Natural killer cell (primary cell): ENCODE data around the gene ARAP1. TPM values are rescaled to one million over a fixed set of nuclear protein-coding genes. Genes with fewer than 3 reads are reported as not detected.

Source experiments
- ATAC-seq, 3 donors: fragments of 150-1000 bp in 2 of 3; fragments of 200-7000 bp in 1 of 3; cut with Tn5 transposase; 1 replicate in 1 of 3; 2 replicates in 2 of 3; pipeline ENCODE4 v1.10.0; 2021; ENCODE audit warnings: mild to moderate bottlenecking in 2 of 3, moderate library complexity in 2 of 3
- DNase-seq, 2 donors: peaks; one replicate each; pipeline versions ENCODE4 v3.0.0 to v3.0.0-alpha.2; 2013 to 2021; ENCODE audit warnings: mixed read lengths in 1 of 2
- H3K27ac ChIP-seq: one replicate; pipeline ENCODE4 v1.5.1; 2013; ENCODE audit warnings: mild to moderate bottlenecking, low read length
- H3K27me3 ChIP-seq: one replicate; pipeline ENCODE4 v1.6.1; 2013; ENCODE audit warnings: low read length; ENCODE audit not compliant: control insufficient read depth, insufficient read depth
- H3K36me3 ChIP-seq: one replicate; pipeline ENCODE4 v1.6.1; 2013; ENCODE audit warnings: low read length; ENCODE audit not compliant: control insufficient read depth, insufficient read depth
- H3K4me1 ChIP-seq: one replicate; pipeline ENCODE4 v1.6.1; 2013; ENCODE audit warnings: low read length; ENCODE audit not compliant: control insufficient read depth, insufficient read depth
- H3K4me3 ChIP-seq: one replicate; pipeline ENCODE4 v1.5.1; 2013; ENCODE audit warnings: low read length
- H3K9me3 ChIP-seq: one replicate; pipeline ENCODE4 v1.6.1; 2013; ENCODE audit warnings: low read length; ENCODE audit not compliant: control insufficient read depth, insufficient read depth
- H3K27ac Mint-ChIP-seq, 2 donors: one replicate each; pipeline ENCODE4 v1.8.0; 2022; ENCODE audit warnings: mild to moderate bottlenecking in 2 of 2, mixed read lengths in 2 of 2, moderate library complexity in 1 of 2
- H3K27me3 Mint-ChIP-seq, 2 donors: one replicate each; pipeline ENCODE4 v1.8.0; 2022; ENCODE audit warnings: low read depth in 2 of 2, mixed read lengths in 2 of 2
- H3K36me3 Mint-ChIP-seq: one replicate; pipeline ENCODE4 v1.8.0; 2022; ENCODE audit warnings: mixed read lengths
- H3K4me1 Mint-ChIP-seq, 2 donors: one replicate each; pipeline ENCODE4 v1.8.0; 2022; ENCODE audit warnings: mixed read lengths in 2 of 2
- H3K4me3 Mint-ChIP-seq: one replicate; pipeline ENCODE4 v1.8.0; 2022; ENCODE audit warnings: mild to moderate bottlenecking, moderate library complexity, mixed read lengths
- H3K9me3 Mint-ChIP-seq, 2 donors: one replicate each; pipeline ENCODE4 v1.8.0; 2022; ENCODE audit warnings: mixed read lengths in 2 of 2
- WGBS: methylation state at CpG from one replicate; pipeline ENCODE4 v1.1.7; 2013; ENCODE audit warnings: missing lambda C conversion rate; ENCODE audit not compliant: insufficient coverage; 5-methylcytosine and 5-hydroxymethylcytosine counted together
- intact Hi-C: fragments of 100-400 bp; cut with micrococcal nuclease; formaldehyde crosslinking; loops from one replicate; pipeline ENCODE4 v1.14.2; 2022
- total RNA-seq, 4 donors: library from RNA; stranded (reverse); fragments of 120-200 nt in 1 of 4; gene quantifications; one replicate each; pipeline versions ENCODE4 v1.2.3 to v1.2.4, GENCODE V29; 2013 to 2022
- TF ChIP-seq, protein P1 (sequence below): fragments of 200-600 bp; IDR thresholded peaks from one replicate; pipeline ENCODE4 v1.8.0; 2022; ENCODE audit warnings: antibody characterized with exemption

ARAP1 gene
- total RNA-seq, 3 donors from 2014 or later (not counting 1 experiment from before 2014, with no cell fraction given) = 293 to 327 (median 296) TPM

DNA sequence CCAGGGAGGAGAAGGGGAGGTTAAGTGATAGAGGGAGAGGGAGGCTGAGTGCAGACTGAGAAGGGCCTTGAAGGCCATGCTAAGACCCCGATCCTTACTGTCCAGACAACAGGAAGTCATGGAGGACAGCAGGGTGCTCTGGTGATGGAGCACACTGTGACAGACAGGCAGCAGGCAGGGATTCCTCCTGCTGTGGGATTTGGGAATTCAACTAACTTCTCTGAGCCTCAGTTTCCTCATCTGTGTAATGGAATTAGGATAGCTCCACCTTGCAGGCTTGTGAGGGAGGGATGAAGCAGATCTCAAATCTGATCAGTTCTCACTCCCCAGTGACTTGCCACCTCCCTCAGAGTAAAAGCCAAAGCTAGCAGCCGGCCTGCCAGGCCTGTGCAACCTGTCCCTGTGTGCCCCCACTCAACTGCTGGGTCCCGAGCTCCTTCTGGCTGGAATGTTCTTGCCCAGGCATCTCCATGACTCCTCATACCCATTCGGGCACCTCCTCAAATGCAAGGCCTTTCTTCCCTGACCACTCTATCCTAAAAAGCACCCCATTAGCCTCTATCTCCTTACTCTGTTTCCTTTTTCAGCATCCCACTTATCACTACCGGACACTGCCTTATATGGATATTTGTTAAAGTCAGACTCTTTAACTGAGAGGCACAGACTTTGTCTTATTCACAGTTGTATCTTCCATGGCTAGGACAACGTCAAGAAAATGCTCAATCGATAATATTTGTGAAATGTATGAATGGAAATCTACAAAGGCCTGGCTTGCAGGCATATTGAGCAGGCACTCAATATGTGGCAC is 9.5 kb downstream of the ARAP1 start:
- no peaks in the 10 kb centered on the region for H3K36me3 Mint-ChIP-seq
- H3K27me3 Mint-ChIP-seq = no peaks in the 10 kb centered on the region
- peak overlapping the region; percentile 97 for H3K27ac ChIP-seq
- H3K4me1 ChIP-seq = peaks cover 97% of the 10 kb centered on the region
- TF ChIP-seq, protein P1, sequence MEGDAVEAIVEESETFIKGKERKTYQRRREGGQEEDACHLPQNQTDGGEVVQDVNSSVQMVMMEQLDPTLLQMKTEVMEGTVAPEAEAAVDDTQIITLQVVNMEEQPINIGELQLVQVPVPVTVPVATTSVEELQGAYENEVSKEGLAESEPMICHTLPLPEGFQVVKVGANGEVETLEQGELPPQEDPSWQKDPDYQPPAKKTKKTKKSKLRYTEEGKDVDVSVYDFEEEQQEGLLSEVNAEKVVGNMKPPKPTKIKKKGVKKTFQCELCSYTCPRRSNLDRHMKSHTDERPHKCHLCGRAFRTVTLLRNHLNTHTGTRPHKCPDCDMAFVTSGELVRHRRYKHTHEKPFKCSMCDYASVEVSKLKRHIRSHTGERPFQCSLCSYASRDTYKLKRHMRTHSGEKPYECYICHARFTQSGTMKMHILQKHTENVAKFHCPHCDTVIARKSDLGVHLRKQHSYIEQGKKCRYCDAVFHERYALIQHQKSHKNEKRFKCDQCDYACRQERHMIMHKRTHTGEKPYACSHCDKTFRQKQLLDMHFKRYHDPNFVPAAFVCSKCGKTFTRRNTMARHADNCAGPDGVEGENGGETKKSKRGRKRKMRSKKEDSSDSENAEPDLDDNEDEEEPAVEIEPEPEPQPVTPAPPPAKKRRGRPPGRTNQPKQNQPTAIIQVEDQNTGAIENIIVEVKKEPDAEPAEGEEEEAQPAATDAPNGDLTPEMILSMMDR = no peak
- no peak overlapping the region for H3K4me3 ChIP-seq
- peaks cover 6% of the 10 kb centered on the region for H3K36me3 ChIP-seq
- H3K4me1 Mint-ChIP-seq = peaks cover 75 to 84% of the 10 kb centered on the region in 2 donors
- no peaks in the 10 kb centered on the region for H3K9me3 ChIP-seq
- H3K9me3 Mint-ChIP-seq = no peaks in the 10 kb centered on the region
- intact Hi-C loops = no loop called here
- no peak for DNase-seq
- H3K27me3 ChIP-seq = no peaks in the 10 kb centered on the region
- ATAC-seq = no peak
- 78% methylated on average over 7 of the region's 7 CpGs for WGBS
- peak overlapping the region; percentile 87 for H3K4me3 Mint-ChIP-seq
- peak overlapping the region; percentile 97 to 100 for H3K27ac Mint-ChIP-seq

DNA sequence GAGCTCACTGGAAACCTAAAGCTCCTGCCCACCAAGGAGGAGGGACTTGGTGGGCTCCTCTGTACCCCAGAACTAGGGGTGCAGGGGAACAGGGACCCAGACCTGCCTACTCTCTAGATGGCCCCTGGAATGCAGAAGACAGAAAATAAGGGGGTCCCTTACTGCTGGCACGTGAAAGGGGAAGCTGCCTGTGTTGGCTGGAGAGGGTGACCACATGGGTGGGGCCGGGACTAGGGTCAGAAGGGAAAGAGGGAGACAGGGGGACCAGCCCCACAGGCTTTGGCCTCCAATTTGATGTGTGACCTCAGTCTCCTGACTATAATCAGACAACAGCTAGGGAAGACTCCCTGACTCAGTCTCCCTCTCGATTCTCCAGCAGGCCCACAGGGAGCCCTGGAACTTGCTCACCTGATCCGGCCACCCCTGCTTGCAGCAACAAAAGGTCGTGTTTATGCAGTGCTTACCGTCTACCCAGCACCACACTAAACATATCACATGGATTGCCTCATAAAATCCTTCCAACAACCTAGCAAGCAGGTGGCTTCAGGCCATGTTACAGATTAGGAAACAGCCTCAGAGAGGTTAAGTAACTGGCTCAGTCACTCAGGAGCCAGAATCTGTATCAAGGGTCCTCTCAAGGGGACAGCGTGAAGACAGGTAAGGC is 10.2 kb downstream of the ARAP1 start:
- H3K4me1 Mint-ChIP-seq = peaks cover 76 to 85% of the 10 kb centered on the region in 2 donors
- Histone ChIP-seq H3K9me3 (no peaks in the 10 kb centered on the region), H3K4me1 (peaks cover 97% of the 10 kb centered on the region), H3K27ac (peak overlapping the region; percentile 97), H3K4me3 (no peak overlapping the region), H3K27me3 (no peaks in the 10 kb centered on the region), H3K36me3 (peaks cover 6% of the 10 kb centered on the region)
- H3K36me3 Mint-ChIP-seq = no peaks in the 10 kb centered on the region
- TF ChIP-seq, protein P1 = no peak
- H3K4me3 Mint-ChIP-seq = peak overlapping the region; percentile 87
- ATAC-seq = no peak
- intact Hi-C loops = no loop called here
- 49% methylated on average over 7 of the region's 7 CpGs for WGBS
- no peaks in the 10 kb centered on the region for H3K27me3 Mint-ChIP-seq
- no peak for DNase-seq
- H3K27ac Mint-ChIP-seq = peak overlapping the region; percentile 97 to 100
- no peaks in the 10 kb centered on the region for H3K9me3 Mint-ChIP-seq

DNA sequence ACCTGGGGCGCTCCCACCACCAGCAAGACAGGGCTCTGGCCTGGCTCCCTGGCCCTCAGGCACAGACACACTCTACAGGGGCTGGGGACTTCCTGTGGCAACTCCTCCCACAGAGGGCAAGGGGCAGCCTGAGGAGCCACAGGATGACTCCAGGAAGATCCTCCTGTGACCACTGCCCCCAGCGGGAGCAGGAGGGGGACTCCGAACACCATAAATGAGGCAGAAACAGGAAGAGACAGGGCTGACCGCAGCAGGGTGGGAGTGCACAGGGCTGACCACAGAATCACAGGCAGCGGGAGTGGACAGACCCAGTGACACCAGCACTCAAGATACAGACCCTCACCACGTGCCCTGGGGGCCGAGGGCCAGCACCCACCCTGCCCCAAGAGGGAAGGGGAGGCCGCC is 10.8 kb downstream of the ARAP1 start:
- Mint-ChIP-seq H3K27ac (peak overlapping the region; percentile 97 to 100), H3K9me3 (no peaks in the 10 kb centered on the region), H3K36me3 (no peaks in the 10 kb centered on the region), H3K27me3 (no peaks in the 10 kb centered on the region), H3K4me1 (peaks cover 81 to 90% of the 10 kb centered on the region in 2 donors), H3K4me3 (peak overlapping the region; percentile 87)
- Histone ChIP-seq H3K4me1 (peaks cover 98% of the 10 kb centered on the region), H3K36me3 (peaks cover 6% of the 10 kb centered on the region), H3K9me3 (no peaks in the 10 kb centered on the region), H3K27ac (peak overlapping the region; percentile 97), H3K27me3 (no peaks in the 10 kb centered on the region), H3K4me3 (no peak overlapping the region)
- WGBS = 23% methylated on average over 8 of the region's 8 CpGs
- ATAC-seq (peak; percentile 30 to 59 (median 40)), DNase-seq (peak; percentile 51 to 65)
- TF ChIP-seq, protein P1 = no peak
- intact Hi-C loops = no loop called here
